Neural progenitor cell (in vitro differentiated cells): Measurements from ENCODE around the gene FBXL19.

Source experiments
- EZH2 ChIP-seq: fragments of 200-600 bp; sonication (generic); IDR thresholded peaks from 2 replicates; pipeline ENCODE4 v1.6.1; 2017; ENCODE audit warnings: antibody characterized with exemption, mild to moderate bottlenecking, moderate library complexity
- EZH2phosphoT487 ChIP-seq: fragments of 200-600 bp; sonication (generic); IDR thresholded peaks from 2 replicates; pipeline ENCODE4 v1.6.1; 2017; ENCODE audit warnings: antibody characterized with exemption
- TF ChIP-seq, protein P1 (sequence below): fragments of 200-600 bp; sonication (generic); IDR thresholded peaks from 2 replicates; pipeline ENCODE4 v1.5.1; 2017; ENCODE audit warnings: antibody characterized with exemption, mild to moderate bottlenecking

- TF ChIP-seq, protein P1, sequence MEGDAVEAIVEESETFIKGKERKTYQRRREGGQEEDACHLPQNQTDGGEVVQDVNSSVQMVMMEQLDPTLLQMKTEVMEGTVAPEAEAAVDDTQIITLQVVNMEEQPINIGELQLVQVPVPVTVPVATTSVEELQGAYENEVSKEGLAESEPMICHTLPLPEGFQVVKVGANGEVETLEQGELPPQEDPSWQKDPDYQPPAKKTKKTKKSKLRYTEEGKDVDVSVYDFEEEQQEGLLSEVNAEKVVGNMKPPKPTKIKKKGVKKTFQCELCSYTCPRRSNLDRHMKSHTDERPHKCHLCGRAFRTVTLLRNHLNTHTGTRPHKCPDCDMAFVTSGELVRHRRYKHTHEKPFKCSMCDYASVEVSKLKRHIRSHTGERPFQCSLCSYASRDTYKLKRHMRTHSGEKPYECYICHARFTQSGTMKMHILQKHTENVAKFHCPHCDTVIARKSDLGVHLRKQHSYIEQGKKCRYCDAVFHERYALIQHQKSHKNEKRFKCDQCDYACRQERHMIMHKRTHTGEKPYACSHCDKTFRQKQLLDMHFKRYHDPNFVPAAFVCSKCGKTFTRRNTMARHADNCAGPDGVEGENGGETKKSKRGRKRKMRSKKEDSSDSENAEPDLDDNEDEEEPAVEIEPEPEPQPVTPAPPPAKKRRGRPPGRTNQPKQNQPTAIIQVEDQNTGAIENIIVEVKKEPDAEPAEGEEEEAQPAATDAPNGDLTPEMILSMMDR = no peak
- TF ChIP-seq EZH2 = no peak
- no peak for TF ChIP-seq EZH2phosphoT487
Measured at GRCh38 chr16:30995927-30996323, 72.6 kb downstream of the FBXL19 start.
